Activated CD4-positive, alpha-beta T cell treated with anti-CD3 and anti-CD28 coated beads, Interleukin-2, amount 50 U/mL, for 48 hours (primary cell): Measurements from ENCODE around the gene USP10.
A peak's percentile ranks its signal among the peaks of the same experiment; 100 is the strongest.

Source experiments
- DNase-seq, 2 experiments: peaks; one replicate each; pipeline ENCODE4 v3.0.0-alpha.2; 2020

Gene USP10

DNA sequence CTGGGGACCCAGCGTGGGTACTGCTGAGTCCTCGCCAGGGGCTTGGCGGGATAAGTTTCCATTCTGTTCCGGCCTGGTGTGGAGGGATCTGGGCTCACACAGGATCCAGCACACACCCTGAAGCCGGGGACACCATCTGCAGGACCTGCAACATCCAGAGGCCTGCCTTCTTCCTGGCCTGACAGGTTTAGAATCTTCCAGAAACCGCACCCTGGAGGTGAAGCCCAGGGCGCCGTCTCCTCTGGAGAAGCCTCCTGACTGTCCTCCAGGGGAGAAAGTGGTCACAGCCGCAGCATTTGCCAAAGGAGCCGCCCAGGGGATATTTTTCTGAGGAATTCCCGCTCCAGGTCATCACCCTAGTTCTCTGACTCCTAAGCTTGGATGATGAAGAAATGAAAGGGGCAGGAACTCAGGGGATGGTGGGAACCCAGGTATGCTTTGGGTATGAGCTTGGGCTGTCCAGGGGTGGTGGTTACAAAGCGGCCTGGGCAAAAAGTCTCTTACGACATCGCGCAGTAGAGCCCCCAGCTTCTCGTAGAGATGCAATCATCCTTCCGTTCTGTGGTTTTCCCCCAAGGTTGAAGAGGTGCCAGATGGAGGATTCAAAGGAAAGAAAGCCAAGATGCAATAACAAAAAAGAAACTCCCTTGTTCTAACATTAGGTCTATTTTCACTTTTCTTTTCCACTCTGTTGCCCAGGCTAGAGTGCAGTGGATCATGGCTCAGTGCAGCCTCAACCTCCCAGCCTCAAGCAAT lies 110.9 kb downstream of the USP10 start:
- peak in 1 of 2 experiments; percentile 10 for DNase-seq

- DNase-seq = no peak
Observed at GRCh38 chr16:84811529-84811928, 111.7 kb downstream of the USP10 start.

DNA sequence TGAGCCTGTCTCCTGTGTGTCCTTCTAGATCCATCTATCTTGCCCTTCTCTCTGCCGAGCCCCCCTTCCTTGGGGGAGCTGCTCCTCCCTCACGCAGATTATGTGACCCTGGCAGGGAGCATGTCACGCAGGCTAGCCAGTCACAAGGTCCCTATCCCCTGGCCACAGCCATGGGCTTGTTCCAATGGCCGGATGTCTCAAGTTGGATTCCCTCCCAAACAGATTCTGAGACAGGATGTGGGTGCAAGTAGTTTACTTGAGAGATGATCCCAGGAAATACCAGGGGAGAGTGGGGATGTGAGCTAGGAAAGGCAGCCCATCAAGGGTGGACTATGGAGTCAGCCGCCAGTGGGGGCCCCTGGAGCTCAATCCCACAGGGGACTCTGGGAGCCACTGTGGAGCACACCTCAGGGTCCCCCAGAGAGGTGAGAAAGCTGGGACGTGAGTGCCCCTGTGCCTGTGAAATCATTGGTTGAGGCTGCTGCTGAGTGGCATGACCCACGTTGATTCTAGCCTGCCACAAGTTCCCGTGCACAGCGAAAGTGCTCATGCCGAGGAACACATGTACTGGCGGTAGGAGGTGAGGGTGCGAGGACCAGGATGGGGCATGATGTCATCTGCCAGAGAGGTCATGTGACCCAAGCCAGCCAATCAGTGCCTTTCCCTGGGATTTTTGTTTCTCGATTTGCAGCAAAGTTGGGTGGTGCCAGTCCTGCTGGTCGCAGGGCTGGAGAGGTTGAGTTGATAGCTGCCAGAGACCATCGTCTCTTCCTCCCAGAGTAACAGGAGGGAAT lies 113.5 kb downstream of the USP10 start:
- no peak for DNase-seq

- DNase-seq = no peak
Observed at GRCh38 chr16:84815462-84815861, 115.7 kb downstream of the USP10 start.

DNA sequence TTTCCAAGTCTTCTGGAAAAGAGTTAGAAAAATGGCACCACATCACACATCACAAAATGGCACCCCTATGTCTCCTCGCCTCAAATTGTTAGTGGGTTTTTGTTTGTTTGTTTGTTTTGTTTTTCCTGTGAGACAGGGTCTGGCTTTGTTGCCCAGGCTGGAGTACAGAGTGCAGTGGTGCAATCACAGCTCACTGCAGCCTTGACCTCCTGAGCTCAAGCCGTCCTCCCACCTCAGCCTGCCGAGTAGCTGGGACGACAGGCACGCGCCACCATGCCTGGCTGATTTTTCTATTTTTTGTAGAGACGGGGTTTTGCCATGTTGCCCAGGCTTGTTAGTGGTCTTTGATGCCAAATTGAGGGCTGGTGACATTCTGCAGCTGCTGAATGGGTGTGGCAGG lies 116.2 kb downstream of the USP10 start:
- DNase-seq = no peak

- no peak for DNase-seq
Observed at GRCh38 chr16:84816485-84816884, 116.7 kb downstream of the USP10 start.

DNA sequence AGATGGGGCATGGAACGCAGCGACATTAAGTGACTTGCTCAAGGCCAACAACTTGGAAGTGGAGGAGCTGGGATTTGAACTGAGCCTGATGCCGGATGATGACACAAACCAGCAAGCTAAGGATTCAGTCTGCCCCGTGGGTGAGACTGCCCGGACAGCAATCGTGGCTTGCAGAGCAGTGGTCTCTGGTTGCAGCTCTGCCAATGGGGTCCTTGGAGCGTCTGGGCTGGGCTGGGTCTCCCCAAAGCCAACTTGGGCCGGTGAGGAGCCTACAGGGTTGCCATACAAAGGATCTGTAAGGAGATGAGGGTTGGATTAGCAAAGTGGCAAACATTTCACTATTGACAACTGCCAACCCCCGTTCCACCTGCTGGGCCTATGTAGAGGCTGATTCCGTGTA lies 117.4 kb downstream of the USP10 start:
- DNase-seq = no peak

GRCh38 chr16:84817613-84818012 lies 117.8 kb downstream of the USP10 start:
- no peak for DNase-seq

- no peak for DNase-seq
Observed at GRCh38 chr16:84818133-84818532, 118.3 kb downstream of the USP10 start.

DNA sequence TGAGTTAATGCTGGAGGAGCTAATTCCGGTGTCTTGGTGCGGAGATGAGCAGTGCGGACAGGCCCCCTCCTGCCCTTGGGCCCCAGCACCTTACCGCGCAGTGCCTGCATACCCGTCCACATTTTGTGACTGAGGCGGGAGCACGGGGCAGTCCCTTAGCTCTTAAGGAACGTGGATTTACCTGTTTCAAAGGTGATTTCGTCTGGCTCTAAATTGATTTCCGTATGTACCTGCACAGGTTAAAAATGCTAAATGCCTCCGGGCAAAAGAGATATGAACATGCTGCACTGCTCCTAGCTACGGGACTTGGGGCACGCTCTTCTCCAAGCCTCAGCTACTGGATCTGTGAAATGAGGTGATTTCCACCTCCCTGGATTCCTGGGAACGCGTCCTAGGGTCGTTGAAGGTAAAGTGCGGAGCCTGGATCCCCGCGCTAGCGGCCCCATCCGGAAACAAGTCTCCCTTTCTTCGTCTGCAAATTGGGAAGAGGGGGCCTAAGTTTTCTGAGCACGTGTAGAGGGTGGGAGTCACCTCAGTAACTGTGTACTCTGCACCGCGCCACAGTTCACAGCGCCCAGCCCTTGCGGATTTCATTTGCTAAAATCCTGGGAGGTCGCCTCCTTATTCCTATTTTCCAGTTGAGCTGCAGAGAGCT lies 119.3 kb downstream of the USP10 start:
- DNase-seq = no peak

GRCh38 chr16:84819644-84820304 lies 120.0 kb downstream of the USP10 start, which contains the start of gene CRISPLD2:
TSS of gene CRISPLD2 (plus strand) at chr16:84819985. CDS start at chr16:84838496, 18,511 bp downstream.
- DNase-seq = peak; percentile 89 to 91

- no peak for DNase-seq
Observed at GRCh38 chr16:84820305-84820684, 120.5 kb downstream of the USP10 start.

GRCh38 chr16:84820771-84821170 lies 121.0 kb downstream of the USP10 start:
- no peak for DNase-seq

DNA sequence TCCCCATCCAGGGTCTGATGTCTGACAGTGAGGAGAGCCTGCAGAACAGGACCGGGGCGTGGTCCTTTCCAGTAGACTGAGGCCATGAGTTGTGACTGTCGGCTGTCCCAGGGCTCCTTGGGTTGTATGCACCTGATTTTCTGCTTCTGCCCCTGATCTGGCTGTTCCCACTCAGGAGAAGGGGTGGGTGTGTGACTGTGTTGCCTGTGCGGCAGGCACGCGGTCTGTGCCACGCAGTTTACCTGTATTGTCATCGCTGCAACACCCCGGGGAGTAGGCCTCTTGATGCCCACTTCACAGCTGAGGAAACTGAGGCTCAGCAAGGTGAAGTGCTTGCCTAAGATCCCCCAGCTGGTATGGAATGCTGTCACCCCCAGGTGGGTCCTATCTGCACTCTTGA lies 121.4 kb downstream of the USP10 start:
- DNase-seq = no peak

DNA sequence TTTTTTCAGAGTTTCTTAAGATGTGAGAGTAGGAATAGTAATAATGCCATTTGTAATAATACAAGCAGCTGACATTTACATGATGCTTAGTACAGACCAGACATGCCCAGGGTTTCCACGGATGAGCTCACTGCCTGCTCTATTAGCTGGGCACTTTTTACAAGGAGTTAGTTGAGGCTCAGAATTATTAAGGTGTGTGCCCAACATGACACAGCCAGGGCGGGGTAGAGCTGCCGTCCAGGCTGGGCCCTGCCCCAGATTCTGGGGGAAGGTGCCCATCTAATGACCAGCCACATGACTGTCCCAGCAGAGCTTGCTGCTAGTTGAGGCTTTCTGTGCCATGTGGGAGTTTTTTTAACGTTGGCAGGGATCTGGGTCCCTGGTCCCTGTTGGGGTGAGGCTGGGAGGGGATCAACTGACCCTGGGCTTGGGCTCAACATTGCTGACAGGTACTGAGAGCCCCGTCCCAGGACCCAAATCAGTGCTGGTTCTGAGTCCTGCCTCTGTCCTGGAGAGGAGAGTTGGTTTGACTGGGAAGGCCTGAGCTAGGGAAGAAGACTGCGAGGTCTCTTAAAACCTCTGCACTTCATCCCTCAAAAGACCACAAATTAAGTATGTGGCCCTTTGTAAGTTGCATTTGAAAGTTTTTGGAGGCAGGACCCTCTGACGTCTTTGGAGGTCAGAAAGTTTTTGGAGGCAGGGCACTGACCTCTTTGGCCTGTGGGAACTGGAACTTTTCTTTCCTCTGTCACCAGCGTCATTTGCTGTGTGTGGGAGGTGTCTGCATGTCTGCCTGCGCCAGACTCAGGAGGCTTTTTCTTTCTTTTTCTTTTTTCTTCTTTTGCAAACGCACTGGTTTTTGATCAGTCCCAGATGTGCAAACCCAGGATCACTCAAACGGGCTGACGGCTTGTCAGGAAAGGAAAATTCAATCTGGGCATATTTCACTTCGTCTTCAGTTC lies 122.2 kb downstream of the USP10 start:
- no peak for DNase-seq

DNA sequence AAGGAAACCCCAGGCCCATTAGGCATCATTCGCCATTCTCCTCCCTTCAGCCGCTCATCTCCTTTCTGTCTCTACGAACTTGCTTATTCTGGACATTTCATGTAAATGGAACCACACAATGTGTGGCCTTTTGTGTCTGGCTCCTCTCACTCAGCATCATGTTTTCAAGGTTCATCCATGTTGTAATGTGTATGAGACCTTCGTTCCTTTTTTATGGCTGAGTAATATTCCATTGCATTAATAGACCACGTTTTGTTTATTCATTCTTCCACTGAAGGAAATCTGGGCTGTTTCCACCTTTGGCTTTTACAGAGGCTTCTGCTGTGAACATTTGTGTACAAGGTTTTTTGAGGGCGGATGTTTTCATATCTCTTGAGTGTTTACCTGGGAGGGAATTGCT lies 123.2 kb downstream of the USP10 start:
- DNase-seq = no peak

GRCh38 chr16:84823484-84823883 lies 123.7 kb downstream of the USP10 start:
- no peak for DNase-seq

- no peak for DNase-seq
Observed at GRCh38 chr16:84823926-84824325, 124.1 kb downstream of the USP10 start.

DNA sequence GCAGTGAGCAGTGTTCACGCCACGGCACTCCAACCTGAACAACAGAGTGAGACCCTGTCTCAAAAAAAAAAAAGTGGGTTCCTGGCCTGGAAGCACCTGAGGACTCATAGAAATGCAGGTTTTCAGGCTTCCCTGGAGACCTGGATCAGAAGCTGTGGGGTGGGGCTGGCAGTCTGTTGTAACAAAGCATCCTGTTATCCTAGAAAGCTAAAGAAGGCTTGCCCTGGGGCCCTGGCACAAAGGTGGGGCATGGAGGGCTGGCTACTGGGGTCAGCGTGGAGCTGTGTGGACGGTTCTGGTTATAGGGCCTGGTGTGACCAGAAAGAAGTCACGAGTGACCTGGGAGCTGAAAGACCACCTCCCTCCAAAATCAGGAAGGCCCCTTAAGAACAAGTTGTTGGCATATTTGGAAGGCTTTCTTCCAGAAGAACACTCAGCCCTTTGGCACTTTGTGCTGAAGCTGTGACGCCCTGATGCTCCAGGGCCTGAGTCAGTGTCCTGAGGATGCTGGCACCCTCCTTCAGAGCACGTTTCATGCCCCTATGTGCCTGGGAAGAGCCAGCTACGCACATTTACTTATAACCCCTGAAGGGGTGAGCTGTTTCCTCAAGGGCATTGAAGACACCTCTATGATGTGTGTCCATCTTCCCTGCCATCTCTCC lies 126.2 kb downstream of the USP10 start:
- no peak for DNase-seq

GRCh38 chr16:84826558-84826941 lies 126.8 kb downstream of the USP10 start:
- no peak for DNase-seq

DNA sequence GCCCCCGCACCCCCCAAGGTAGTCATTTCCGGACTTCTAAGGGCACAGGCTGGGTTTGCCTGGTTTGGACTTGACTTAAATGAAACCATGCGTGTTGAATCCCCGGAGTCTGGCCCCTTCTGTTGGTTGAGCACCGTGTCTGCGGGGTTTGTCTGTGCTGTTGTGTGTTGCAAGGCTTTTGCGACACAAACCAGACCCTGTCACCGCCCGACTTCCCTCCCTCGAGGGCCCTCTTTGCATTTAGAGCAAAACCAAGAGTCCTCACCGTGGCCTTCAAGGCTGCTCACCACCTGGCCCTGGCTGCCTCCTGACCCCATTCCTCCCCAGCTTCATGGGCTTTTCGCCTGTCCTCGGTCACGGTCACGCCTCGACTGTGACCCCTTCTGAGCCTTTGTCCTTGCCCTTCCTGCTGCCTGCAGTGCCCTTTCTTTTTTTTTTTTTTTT lies 127.4 kb downstream of the USP10 start:
- DNase-seq = no peak
